Testis (tissue), 2 donors: Measurements from ENCODE around the gene CA10.

Source experiments
- CTCF ChIP-seq, 3 experiments: fragments of 450-650 bp in 2 of 3; fragments of 200-600 bp in 1 of 3; sonication (generic) in 1 of 3; IDR thresholded peaks; one replicate each; pipeline ENCODE4 v1.5.1; 2016 to 2019; ENCODE audit warnings: antibody characterized with exemption in 3 of 3, mild to moderate bottlenecking in 2 of 3, moderate library complexity in 1 of 3
- POLR2A ChIP-seq: fragments of 450-650 bp; IDR thresholded peaks from one replicate; pipeline ENCODE4 v1.6.1; 2017; ENCODE audit warnings: antibody characterized with exemption, mild to moderate bottlenecking, moderate library complexity

GRCh38 chr17:51794466-51794865 is 364.0 kb downstream of the CA10 start:
- TF ChIP-seq CTCF (IDR thresholded peaks at IDR 0.05) (no peak), POLR2A (no peak)
